Hematopoietic multipotent progenitor cell treated with erythropoietin and hydrocortisone succinate and interleukin-3 and kit ligand, for 6 days (in vitro differentiated cells): ENCODE measurements around the gene OR2T8.

Source experiments
- DNase-seq: peaks from one replicate; pipeline ENCODE4 v3.0.0-alpha.2; 2015

Gene OR2T8

DNA sequence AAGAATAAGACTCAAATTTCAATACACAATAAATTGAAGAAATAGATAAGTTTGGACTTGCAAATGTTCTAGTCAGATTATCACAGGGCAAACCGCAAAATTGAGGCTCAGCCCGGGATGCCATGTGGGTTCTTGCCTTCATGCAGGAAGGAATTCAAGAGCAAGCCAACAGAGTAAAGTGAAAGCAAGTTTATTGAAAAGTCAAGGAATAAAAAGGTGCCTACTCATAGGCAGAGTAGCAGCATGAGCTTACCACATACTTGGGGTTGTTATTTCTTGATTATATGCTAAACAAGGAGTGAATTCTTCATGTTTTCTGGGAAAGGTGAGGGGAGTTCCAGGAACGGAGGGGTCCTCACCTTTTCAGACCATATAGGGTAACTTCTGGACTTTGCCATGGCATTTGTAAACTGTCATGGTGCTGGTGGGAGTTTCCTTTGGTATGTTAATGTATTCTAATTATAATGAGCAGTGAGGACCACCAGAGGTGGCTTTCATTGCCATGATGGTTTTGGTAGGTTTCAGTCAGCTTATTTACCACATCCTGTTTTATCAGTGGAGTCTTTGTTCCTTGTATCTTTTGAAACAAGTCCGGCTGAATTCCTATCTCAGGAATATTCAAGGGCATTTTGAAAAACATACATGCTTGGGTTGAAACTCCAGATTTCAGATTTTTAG lies 43.0 kb downstream of the OR2T8 start:
- DNase-seq = peak; percentile 89

DNA sequence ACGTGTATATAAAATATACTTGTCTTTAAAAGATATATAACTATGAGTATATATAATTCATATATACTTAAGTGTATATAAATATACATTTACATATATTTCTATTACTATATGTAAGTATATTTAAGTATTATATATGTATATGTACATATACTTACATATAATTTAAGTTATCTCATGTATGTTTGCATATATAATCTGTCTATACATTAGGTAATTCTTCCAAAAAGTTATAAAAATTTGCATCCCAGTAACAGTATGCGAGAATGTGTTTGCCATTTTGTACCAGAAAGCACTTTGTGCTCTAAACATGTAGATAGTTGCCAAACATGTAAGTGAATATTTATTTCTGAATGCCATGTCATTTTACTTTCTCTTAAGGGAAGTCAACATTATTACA lies 44.9 kb downstream of the OR2T8 start, which contains the start of gene OR2AK2:
TSS of gene OR2AK2 (plus strand) at position 301 of the 400 bp plus-strand sequence. CDS start 144 bp downstream, outside the sequence.
- DNase-seq = no peak

DNA sequence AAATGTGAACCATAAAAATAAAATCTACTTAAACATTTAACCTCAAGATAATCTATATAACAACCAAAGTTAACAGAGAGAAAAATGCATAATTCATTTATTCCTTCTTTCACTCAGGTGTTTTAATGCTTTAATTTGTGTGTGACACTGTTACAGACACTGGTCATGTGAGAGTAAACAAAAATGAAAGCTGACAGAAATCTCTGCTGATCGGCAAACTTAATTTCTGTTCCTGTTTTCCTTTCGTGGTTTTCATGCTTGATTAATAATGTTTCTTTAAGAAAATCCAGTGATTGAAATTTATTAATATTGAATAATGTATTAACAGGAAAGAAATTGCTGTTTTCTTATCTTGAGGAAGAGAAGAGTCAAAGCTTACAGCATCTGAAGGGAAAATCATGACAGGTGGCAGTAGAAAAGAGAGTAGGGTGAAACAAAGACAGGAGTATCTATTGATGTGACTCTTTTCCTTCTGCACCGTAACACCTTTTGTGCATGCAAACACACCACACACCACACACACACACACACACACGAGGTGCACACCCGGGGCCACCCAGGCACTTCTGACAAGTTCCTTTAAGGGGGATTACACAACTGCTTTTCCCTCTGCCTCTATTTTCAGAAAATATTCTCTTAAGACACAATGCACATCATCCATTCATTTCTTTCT lies 46.6 kb downstream of the OR2T8 start:
- DNase-seq = no peak
